HG02973 (cell line): ENCODE measurements around the gene CTNNB1.

Experiments
- ATAC-seq: cut with Tn5 transposase; IDR thresholded peaks from one replicate; pipeline ENCODE4 v1.9.1; 2021; ENCODE audit warnings: moderate library complexity; ENCODE audit not compliant: unreplicated experiment

Gene CTNNB1

DNA sequence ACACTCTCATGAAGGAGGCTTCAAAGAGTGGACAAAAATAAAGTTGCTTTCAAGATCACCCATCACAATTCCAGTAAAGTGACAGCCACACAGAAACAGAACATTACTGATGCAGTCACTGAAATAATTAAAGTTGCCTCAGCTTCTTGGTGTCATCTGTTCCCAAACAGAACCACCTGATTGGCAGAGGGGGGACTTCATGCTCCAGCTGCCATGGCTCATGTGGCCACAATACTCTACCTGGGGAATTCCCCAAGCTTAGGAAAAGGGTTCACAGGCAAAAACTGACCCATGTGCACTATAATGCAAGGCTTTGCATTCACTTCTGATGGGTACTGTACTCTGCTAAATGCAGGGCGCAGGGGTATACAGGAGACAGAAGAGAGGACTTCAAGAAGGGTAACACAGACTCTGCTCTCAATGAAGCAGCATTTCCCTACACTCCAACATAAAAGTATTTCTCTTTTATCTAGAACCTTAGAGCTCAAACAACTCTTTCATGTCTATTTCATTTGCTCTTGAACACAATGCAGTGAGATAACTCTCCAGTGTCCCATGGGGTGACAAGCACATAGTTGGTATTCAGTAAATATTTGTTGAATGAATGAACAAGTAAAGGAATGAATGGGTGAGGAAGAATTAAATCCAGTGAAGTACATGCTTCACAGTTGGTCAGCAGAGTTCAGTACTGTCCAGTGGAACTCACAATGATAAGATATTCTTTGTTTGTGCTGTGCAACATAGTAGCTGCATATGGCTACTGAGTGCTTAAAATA is 8.6 kb upstream of the CTNNB1 start:
- no peak for ATAC-seq

DNA sequence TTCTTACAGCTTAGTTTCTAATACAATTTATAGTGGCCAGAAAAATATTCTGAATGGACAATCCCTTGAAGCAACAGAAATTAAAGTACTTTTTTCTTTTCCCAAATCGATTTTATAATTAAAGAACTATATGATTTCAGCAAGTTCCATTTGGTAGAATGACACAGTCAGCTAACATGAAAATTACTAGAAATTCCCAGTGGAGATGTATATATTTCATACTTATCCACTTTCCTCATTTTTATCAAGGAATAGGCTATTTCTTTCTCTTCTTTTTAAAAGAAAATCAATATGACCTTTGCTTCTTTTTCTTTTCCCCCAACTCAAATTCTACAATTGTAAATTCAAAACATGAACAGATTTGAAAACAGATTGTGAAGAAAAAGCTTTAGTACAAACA is 6.4 kb upstream of the CTNNB1 start:
- ATAC-seq, result no peak

DNA sequence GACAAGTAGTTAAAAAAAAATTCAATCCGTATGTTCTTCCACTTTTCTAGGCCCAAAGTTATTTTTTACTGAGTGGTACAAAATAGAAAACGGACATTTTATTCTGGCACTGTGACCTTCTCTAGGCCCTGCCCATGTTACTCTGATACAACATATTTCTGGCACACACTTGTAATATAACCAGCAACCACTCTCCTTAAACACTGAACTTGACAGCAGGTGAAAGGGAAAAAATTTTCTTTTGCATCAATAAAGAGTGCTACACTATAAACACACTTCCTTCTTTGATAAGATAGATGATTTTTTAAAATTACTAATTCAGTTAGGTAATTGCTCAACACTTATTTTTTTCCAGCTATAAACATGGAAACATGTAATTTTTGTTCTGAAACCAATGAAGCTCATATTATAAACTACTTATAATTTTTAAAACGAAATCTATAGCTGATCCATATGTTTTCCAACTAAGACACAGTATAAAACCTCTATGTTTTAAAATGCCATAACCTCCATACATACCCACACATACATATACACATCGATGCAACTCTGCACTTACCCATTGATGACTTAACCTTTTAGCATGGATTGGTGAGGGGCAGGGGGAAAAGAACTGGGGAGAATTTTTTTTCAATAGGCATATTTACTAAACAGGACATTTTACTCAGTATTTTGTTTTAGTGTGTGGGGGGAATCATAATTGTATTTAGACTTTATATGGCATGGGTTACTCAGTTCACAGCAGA is 5.3 kb upstream of the CTNNB1 start:
- no peak for ATAC-seq

DNA sequence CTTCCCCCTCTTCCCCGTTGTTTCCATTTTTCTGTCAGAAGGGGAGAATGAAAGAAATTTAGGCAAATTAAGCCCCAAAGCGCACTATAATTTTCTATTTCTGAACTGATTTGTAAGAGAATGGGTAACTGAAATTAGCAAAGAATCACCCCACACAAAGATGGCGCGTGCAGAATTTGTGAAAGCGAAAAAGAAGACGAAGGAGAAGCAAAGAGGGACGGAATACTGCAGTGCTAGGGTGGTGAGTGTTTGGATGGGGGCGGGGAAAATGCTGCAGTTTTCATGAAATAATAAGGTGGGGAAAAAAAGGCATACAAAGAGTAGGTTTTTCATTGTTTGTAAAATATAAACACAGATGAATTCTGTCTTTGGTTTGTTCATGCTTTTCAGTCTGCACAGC is 4.6 kb upstream of the CTNNB1 start:
- ATAC-seq, result no peak

DNA sequence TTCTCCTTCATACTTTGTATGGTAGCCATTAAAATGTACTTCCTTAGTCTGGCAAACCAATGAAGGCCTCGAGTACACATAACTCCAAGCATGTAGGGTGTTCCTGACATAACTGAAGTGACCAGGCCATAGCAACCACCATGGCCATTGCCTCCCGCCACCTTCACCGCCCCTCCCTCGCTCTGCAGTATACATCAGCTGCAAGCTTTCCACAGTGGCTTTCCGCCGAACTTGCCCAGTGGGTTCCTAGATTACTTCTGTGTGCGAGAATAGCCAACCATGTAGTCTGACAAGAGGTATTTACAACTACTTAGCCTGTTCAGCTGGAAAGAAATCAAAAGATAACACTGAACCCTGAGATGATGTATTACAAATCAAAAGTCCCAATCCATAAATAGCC is 3.4 kb upstream of the CTNNB1 start:
- ATAC-seq, result no peak

DNA sequence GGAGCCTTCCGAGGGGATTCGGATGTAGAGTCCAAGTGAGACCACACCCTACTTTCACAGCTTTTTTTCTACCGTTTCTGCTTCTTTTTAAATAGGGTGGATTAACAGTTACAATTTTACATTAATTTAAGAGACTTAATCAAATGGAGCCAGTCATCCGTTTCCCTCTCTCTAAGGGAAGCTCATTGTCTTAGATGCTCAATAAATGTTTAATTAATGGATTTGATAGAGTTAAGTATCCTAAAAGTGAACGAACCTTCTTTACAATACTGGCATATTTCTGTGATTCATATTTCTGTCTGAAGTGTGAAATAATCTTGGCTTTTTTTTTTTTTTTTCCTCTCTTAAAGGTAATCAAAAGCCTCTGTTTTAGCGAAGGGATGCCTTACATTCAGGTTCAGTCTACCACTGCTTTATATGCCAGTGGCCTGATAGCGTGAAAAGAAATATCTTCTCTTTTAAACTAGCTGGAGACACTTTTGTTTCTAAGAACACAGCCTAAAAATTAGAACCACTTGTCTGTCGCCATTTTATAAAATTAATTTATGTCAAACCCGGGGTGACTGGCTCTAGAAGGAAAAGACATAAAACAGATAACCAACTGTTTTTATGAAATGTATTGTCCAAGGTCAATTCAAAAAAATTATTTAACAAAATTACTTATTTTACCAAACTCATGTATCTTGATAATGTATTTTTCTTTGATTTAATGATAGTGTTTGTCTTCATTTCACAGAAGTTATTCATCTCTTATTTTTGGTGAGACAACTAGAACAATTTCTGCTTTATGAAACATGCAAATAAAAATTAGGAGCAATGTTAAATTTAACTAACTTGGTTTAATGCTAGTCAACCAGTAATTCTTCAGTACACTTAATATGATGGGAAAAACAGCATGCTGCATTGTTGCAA is 2.5 kb upstream of the CTNNB1 start:
- ATAC-seq, result no peak

DNA sequence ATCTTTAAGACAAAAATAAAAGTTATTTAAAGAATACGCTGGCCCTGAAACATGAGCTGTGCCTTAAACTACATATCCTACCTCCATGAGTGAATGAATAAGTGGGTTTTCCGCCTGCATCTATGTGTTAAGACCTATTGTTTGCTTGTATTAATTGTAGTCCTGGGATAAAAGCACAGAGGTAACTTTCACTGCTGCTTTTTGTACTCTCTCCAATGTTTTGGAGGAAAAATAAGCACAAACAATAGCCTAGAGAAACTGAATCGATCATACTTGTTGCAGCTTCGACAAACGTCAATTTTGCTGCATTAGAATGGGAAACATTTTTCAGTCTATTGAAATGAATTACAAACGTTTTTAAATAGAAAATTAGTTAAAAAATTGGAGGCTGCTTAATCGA is 1.3 kb upstream of the CTNNB1 start:
- no peak for ATAC-seq

DNA sequence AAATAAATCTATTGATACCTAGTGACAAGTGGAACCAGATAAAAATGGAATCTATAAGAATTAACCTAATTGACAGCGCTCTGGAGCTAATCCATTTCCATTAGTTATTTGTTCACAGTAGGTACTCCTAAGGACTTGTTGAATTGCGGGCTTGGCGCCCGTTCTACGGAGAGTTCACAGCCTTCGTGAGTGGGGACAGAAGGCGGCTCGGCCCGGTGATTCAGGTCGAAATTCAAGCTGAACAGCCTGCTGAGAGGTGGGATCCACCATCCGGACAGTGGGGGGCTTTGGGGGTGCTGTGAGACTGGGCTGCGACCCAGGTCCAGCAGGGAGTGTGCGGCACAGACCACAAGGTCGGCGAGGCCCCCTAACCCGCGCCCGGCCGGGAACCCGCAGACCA is 779 bp upstream of the CTNNB1 start:
- peak; percentile 6 for ATAC-seq

DNA sequence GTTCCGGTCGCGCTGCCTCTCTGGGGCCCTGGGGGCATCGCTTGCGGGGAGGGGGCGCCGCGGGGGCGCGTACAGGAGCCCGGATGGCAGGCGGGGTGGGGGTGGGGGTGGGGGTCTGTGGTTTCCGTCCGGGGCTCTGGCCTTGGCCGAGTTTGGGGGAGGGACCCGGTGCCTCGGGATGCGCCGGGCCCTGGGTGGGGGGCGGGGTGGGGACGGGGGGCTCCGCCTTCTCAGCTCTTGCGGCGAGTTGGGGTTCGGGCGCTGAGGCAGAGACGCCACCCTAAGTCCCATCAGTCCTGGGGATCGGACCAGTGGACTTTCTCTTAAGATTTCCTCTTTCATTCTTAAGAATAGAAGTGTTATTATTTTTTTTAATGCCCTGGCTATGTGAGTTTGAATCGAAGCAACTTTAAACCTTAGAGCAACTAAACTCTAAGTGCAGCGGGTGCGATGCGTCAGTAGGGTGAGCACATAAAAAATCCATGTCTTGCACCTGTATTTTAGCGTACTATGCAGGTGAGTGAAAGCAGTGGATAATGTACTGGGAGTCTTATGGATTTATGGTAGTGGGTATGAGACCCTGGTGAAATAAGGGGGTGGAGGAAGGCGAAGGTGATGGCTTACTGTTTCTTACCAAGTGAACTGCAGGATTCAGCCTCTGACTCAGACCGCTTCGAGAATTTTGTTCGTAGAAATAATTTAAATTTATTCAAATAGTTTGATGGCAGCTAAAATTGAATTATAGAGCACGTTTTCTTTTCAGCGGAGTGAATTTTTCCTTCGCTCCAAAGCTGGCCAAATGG is 762 bp downstream of the CTNNB1 start:
- ATAC-seq, result no peak

DNA sequence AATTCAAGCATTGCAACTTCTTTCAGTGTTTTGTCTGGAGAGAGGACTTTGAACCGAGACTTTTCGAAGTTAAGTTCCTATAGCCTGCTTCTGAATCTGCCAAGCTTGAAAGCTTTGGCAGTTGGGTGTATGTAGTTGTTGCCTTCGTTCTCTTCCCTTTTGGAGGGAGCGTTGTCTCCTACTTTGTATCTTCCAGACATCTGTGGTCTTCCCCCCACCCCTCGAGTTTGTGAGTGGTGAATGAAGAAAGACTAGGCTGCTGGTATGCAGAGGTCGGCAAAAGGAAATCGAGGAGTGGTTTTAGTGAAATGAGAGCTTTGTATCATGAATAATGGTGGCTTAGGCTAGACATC is 1.3 kb downstream of the CTNNB1 start:
- ATAC-seq, result no peak

DNA sequence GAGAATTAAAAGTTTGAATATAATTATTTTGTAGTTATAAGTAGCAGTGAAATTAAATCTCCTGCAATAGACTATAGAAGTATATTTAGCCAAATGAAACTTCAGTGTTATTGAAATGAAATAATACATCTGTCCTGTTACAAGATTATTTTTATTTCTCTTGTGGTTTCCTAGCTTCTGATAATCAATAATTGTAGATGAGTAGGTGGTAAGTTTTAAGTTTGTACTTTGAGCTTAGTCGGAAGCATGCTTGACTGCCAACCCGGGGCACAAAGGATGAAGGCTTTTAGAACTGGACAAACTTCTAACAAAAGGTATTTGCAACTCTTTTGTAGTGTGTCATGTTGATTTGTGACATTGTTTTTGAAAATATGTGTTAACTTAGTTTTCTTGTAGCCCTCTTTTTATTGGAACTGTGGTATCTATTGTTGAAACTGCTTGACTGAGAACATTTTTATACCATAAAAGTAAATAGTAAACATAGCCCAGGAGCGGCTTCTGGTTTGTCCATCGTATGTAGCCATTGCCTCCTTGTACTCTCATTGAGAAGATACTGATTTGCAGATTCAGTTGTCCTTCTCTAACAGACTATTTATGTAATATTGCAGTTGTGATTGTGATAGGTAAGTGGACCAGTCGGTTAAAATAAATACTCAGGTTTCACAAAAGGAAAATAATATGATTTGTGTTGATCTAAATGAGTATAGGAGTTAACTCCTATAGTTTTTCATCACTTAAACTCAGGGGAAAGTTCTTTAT is 2.9 kb downstream of the CTNNB1 start:
- ATAC-seq, result no peak

DNA sequence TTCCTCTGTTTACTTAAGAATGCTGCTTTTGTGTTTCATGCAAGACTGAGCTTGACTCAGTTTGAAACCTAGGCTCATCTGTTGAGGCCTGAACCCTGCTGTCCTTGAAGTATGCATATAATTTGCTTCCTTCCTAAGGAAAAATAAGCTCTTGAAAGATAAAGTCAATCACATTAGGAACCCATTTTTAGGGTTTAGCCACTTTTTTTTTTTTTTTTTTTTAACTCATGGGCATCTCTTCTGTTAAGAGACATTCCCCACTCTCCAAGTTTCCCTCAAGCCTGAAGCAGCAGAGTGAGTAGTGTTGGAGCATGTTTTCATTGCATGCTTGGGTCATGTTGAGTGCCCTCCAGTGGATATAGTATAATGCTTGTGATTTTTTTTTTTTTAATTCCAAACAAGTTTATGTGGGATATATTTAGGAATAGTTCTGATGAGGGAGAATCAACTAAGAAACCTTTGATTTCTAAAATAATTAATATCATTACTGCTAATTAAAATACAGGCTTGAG is 3.6 kb downstream of the CTNNB1 start:
- no peak for ATAC-seq

DNA sequence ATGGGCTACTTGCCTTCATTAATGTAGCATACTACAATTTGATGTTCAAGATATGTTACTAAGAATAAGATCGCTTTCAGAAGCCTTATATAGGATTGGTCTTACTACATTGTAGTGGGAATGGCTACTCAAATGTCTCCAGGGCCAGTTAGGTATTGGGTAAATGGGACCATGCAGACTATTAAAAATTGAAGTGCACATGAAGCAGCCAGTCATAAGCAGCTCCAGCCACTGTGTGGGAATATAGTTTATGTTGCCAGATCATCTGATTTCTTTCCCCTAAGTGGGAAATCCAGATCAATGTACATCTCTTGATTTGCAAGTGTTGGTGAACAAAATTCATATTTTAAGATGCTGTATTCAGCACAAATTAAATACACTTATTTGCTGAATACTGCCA is 5.1 kb downstream of the CTNNB1 start:
- no peak for ATAC-seq

DNA sequence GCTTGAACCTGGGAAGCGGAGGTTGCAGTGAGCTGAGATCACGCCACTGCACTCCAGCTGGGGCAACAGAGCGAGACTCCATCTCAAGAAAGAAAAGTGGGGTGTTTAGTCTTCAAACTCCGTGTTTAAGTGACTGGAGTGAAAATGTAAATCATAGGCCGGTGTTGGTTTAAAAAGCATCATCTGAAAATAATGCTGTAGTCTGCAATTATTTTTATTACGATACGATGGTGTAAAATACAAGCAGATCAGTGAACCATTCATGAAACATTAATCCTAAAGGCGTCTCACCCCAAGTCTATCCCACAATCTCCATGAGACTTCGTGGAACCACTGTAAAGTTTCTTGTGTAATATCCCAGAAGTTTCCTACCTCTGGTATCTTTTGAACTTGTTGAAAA is 6.3 kb downstream of the CTNNB1 start:
- ATAC-seq, result no peak

DNA sequence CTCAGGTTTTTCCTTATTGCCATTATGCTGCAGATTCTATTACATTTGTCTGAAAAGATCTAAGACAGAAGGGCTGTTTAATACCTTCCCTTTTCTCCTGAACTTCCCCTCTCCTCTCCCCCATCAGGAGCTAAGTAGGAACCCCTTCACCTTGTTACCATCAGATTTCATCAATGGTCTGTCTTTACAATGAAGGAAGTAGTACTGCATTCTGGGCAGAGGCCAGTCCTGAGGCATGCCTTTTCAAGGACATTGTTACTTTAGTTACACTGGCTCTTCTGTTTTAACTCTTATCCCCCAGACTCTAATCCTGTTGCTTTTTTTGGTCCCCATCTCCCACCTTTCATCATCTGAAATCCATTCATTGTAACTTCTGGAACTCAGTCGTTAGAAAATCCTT is 8.1 kb downstream of the CTNNB1 start:
- ATAC-seq, result no peak

DNA sequence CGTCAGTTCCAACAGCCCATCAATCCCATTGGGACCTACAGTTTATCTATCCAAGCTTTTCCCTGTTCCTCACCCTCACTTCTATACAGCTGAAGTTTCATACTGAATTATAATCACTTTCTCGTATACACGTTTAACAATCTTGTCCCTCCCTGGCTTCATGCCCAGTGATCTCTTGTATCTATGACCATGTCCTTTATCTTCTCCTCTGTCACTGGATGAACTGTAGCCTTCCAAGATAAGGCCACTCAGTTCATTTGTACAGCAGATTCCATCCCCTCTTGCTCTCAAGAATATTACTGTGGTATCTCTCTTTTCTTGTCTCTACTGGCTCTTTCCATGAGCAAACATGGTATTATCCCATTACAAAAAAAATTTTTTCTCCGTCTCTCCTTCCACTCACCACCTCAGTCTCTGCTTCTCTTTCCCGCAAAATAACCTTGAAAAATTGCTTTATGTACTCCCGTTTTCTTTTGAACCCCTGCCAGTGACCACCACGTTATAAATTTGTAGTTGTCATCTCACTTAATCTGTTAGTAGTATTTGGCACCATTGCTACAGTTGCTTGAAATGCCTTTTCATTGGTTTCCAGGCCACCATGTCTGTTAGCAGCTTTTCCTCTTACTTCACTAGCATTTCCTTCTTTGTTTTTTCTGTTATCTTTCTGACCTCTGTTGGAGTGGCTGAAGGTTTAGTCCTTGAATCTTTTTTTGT is 9.4 kb downstream of the CTNNB1 start:
- no peak for ATAC-seq

DNA sequence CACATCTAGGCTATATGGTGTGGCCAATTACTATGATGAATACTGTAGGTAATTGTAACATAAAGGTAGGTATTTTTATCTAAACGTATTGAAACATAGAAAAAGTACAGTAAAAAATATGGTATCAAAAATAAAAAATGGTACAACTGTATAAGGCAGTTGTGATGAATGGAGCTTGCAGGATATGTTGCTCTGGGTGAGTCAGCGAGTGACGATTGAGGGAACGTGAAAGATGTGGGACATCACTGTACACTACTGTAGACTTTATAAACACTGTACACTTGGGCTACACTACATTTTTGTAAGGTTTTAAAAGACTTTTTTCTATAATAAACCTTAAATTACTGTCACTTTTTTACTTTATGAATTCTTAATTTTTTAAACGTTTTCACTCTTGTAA is 10.3 kb downstream of the CTNNB1 start:
- ATAC-seq, result no peak

DNA sequence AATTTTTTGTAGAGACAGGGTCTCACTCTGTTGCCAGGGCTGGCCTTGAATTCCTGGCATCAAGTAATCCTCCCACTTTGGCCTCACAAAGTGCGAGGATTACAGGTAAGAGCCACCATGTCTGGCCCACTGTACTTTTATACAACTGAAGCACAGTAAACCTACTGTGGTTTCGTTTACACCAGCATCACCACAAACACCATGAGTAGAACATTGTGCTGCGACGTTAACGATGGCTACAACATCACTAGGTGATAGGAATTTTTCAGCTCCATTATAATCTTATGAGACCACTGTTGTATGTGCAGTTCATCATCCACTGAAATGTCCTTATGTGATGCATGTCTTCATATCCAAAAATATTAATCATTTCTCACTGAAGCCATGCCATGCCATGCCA is 11.7 kb downstream of the CTNNB1 start:
- no peak for ATAC-seq

DNA sequence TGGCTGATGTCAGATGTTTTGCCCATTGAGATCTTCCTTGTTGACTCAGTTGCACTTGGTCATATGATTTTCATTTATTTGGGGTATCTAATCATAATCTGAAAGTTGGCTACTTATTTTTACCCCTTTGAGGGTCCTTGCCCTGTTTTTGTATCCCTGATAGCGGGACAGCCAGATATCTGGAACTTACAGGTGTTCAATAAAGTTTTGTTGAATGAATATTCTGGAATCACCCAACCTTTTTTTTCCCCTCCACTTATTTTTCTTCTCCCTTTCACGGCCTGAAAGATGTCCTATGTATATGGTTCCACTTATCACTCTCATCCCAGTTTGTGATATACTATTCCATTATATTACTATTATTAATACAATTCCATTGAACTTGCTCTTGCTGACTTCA is 12.8 kb downstream of the CTNNB1 start:
- no peak for ATAC-seq
